DMS53 treated with DMSO at 0.1 percent for 48 hours (cell line): Measurements from ENCODE around the gene CACNA1D.
A peak's percentile ranks its signal among the peaks of the same experiment; 100 is the strongest.

Experiments used
- DNase-seq: peaks from one replicate; lab custom pipeline; 2025; ENCODE audit not compliant: unreplicated experiment; lab: John Stamatoyannopoulos, UW

The CACNA1D gene

GRCh38 chr3:53739966-53740365 lies 245.6 kb downstream of the CACNA1D start:
- DNase-seq, result no peak

DNA sequence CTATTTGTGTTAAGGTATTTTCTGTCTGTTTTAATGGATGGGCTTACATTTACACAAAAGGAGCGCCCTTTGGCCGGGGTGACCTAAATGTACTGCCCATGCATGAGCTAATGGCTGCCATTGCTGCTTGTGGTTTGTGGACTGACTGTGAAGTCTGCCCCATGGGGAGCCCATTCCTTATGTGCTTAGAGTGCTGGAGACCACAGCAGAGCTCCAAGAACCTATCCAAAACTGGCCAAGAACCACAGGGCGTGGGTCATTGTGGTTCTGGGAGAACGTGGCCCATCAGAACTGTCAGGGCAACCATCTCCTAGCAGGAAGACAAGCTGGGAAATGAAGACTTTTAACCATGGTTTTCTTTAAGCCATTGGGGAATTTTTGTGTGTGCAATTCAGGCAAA lies 246.5 kb downstream of the CACNA1D start:
- DNase-seq, result no peak

DNA sequence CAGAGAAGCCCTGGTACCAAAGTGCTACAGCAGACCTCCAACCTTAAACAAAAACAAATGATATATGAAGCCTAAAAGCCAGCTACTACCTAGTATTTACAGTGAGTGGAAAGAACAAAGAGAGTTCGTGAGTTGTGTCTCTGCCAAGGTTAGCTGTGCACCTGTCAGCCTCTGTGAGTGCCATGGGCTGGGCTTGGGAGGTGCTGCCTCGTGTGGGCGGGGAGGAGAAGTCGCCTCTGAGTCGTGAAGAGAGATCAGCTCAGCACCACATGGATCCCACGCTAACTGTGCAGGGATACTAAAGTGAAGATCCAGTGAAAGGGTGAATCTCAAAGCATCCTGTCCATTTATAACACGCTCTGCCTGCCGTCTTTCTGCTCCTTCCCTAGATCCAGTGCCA lies 249.9 kb downstream of the CACNA1D start:
- DNase-seq, result peak; percentile 49

- no peak for DNase-seq
Observed at GRCh38 chr3:53747559-53747958, 253.1 kb downstream of the CACNA1D start.

DNA sequence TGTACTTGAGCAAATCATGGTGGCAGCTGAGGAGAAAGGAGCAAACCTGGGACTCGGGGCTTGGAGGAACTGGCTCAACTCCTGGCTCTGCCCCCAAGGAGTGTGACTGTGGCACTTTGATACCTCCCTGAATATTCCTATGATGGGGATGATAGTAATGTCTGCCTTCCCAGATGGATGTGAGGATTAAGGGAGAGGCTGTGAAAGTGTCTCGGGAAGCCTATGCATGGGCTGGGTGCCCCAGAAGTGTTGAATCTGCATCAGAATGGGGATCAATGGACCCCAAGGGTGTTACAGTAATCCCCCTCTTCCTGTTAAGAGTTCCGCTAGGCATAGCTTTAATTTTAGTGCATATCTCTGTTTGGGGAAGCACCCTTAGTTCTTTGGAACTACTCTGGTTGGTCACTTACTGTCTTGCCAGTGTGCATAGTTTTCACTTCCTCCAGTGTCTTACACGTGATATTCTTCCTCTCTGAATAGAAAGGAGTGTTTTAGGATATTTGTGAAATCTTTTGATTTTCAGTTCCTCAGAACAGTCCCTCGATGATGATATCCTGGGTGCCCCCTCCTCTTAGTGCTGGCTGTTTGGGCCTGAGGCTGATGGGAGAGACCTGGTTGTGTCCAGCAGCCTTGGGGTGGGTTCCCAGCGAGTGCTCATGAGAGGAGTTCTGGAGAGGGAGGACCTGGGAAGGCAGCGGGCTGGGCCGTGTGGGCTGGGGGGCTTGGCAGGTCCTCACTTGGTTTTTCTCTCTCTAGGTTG lies 254.3 kb downstream of the CACNA1D start:
- no peak for DNase-seq

DNA sequence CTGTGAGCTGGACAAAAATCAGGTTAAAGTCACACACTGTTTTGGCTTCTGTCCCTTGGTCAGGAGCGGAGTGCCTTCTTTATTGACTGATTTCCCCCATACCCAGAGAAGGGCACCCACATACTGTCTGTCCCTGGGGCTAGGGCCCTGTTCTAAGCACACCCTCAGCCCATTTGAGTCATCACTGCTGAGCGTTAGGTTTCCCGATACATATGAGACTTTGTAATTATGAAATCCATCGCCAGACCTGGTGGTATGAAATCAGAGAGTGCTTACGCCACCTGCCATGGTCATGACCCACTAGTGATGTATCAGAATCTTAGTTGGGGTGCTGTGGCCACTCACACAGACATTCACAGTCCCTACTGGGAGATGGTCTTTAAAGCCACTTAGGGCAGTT lies 255.0 kb downstream of the CACNA1D start:
- no peak for DNase-seq

DNA sequence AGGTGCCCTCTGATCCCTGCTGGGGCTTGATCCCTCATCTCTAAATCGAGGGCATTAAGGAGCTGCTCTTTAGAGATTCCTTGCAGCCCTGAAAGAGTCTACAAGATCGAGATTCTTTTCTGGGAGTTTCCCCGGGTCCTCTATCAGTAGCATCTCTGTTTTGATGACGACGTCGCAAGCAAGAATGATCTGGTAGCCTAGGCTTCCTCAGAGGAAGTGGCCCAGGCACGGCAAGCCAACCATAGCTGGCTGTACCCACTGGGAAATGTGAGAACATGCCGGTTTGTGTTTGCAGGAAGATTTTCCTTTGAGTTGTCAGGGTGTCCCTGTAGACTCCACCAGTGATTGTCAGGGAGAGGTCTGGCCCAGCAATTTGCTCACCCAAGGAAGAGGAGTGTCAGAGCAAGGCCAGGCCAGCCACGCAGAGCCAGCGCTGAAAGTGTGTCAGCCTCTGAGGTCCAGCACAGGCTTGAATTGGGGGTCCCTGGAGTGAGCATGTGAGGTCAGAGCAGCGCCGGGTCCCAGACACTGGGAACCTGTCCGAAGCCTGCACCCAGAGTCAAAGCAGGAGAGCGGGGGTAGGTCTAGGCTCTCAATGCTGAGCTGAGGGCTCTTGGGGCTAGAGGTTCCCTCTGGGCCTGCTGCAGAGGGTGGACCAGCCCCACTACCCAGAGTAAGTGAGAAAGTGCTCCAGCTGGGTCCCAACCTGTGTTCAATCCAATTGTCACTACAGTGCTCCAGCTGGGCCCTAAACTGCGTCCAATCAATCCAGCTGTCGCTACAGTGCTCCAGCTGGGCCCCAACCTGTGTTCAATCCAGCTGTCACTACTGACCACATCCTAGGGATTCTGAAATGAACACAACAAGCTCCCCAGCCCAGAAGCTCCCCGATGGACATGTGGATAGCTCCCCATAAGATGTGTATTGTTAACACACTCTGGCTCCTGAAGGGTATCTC lies 256.1 kb downstream of the CACNA1D start:
- no peak for DNase-seq

DNA sequence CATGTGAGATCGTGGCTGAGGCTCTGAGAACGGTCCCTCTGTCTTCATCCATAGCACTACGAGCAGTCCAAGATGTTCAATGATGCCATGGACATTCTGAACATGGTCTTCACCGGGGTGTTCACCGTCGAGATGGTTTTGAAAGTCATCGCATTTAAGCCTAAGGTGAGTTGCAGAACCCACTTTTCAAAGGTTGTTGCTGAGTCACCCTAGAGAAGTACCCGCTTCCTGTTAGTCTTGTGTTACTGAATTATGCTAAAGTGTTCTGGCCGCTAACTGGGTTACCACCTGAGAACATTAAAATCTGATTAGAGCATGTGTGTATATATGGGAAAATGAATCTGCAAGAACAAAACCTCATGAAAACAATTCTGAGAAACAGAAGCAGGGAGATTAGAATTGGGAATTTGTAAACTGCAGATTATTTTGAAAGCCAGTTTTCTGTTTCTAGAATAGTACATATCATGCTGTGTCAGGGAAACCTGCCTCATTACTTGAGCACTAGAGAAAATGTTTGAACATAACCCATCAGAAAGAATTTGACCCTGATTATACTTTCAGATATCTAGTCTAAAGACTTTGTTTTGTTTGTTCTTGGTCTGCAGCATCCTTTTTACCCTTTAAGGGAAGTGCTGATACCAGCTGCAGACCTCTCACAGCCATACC lies 259.2 kb downstream of the CACNA1D start:
- DNase-seq, result peak; percentile 6

DNA sequence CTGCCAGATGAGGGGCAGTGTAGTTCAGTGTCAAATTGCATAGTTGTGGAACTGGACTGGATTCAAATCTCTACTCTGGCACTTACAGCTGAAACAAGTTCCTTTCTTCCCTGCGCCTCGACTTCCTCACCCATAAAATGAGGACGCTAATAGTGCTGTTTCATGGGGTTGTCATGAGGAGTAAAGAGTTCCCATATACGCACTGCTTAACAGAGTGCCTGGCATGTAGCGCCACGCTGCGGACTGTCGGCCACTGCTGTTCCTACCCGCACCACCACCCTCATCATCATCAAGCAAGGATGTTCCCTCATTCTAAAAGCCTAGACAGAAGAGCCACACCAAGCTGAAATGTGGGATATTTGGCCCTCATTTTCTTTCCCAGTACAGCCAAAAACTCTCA lies 259.9 kb downstream of the CACNA1D start:
- DNase-seq, result no peak

DNA sequence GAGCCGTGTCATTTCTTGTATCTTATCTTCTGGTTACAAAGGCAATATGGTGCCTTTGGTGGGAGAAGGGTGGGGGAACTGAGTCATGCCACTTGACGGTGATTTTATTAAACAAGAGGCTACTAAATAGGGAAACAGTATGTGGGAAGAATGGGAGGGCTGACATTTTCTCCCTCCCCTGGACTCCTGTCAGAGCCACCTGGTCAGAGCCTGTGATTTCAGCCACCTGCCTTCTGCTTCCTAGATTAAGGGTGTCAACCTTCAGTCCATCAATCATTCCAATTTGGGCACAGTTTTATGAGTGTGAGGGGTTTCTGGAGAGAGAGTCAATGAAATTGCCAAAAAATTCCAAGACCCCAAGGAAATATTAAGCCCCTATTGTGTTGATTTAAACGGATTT lies 264.4 kb downstream of the CACNA1D start:
- no peak for DNase-seq

DNA sequence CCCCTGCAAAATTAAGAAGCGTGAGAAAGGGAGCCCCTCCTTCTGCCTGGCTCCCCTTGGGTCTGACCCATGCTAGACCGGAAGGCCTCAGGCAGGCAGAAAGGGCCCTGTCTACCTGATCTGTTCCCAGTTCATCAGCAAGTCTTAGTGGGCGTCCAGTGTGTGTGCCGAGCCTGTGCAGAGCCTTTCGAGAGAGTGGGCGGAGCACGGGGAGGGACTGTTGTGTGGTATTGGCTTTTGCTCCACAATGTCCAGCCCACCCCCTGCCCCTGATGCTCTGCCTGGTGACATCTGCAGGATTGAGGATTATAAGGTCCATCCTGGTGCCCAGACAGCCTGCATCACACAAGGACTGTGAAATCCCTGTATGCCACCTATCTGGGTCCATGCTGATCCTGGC lies 268.9 kb downstream of the CACNA1D start:
- no peak for DNase-seq

- peak; percentile 43 for DNase-seq
Observed at GRCh38 chr3:53764026-53764775, 269.8 kb downstream of the CACNA1D start.

GRCh38 chr3:53765753-53766152 lies 271.3 kb downstream of the CACNA1D start:
- no peak for DNase-seq

DNA sequence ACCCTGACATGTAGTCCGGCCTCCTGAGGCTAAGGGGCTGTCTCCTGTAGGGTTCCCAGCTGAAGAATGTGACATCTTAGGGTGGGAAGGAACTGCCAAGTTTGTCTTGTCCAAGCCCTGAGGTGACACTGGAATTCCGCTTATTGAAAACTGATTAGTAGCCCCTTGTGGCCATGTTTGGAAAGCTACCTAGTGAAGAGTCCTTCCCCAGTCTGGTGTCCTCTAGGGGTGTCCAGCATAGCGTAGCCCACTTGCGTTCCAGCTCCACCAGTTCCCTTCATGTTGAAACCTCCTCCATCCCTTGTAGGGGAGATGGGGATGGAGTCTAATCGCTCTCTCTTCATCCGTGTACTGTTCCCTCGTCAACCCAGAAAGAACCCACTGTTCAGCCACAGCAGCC lies 272.3 kb downstream of the CACNA1D start:
- DNase-seq, result no peak

- no peak for DNase-seq
Observed at GRCh38 chr3:53768478-53769459, 274.4 kb downstream of the CACNA1D start.

DNA sequence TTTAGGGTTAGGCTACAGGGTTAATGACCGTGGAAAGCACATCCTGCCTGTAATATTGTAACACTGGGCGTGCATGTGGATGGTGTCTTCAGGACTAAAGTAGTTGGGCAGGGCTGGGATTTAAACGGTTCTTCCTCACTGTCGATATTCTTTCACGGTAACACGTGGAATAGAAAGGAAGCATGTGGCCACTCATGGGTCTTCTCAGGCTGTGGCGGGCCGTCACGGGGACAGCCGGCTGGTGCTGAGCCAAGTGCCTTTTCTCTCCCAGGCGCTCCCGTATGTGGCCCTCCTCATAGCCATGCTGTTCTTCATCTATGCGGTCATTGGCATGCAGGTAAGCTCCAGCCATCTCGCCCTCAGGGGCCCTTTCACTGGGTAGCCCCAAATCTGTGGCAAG lies 278.2 kb downstream of the CACNA1D start:
- no peak for DNase-seq

- DNase-seq, result no peak
Observed at GRCh38 chr3:53773021-53773436, 278.6 kb downstream of the CACNA1D start.

DNA sequence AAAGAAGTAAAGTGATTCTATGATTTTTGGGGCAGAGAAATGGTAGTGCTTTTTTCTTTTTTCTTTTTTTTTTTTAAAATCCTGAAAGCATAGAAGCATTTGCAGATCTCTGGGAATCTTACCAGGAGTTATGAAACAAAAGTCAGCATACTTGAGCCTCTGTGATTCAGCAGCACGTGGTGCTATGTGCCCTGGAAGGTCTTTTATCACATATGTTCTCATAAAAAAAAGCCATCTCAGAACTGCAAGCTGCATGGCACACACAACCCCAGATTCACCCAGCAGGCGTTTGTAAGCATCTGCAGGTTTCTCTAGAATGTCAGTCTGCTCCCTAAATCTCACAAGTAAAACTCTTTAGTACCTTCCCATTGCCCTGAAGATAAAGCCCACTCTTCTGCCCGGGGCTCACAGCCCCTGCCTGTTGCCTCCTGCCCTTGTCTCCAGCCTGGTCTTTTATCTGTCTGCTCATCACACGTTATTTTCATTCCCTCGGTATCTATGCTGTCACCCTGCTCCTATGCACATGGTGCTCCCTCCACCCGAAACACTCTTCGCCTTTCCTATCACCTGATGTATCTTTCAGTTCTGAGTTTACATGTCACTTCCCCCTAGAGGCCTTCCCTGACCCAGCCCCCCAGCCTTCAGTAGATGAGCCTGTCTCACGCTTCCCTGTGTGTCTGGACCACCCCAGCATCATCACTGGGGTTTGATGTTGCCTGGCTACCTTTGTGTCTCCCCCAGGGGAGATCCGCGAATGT lies 279.4 kb downstream of the CACNA1D start:
- no peak for DNase-seq

- no peak for DNase-seq
Observed at GRCh38 chr3:53774414-53774813, 280.0 kb downstream of the CACNA1D start.
